Spleen (tissue), 7 donors: ENCODE measurements around the gene ZNF79.

Experiments used
- CTCF ChIP-seq, 11 experiments: fragments of 200-600 bp in 7 of 11; fragments of 450-650 bp in 4 of 11; sonication (generic) in 4 of 11; IDR thresholded peaks in 8 of 11; conservative IDR thresholded peaks in 3 of 11; 1 replicate in 7 of 11; 2 replicates in 4 of 11; pipeline versions ENCODE4 v1.4.0 to v1.8.0; 2016 to 2021; ENCODE audit warnings: antibody characterized with exemption in 11 of 11, inconsistent platforms in 4 of 11, mild to moderate bottlenecking in 1 of 11
- POLR2A ChIP-seq, 3 donors: fragments of 450-650 bp; IDR thresholded peaks; one replicate each; pipeline ENCODE4 v1.5.1; 2017; ENCODE audit warnings: antibody characterized with exemption in 3 of 3, mild to moderate bottlenecking in 1 of 3
- POLR2AphosphoS5 ChIP-seq, 3 donors: sonication (generic); formaldehyde crosslinking; IDR thresholded peaks; one replicate each; pipeline ENCODE4 v1.5.1; 2017; ENCODE audit warnings: antibody characterized with exemption in 3 of 3
- donor health status: DM: no; HTN: no; CAD: no; lungs with moderate emphysema.
- donor health status: DM: no; HTN: no; CAD: no.
- donor health status: DM: no; HTN: no; CAD: no.

- TF ChIP-seq POLR2A (IDR thresholded peaks at IDR 0.05) (no peak), CTCF (IDR thresholded peaks at IDR 0.05 in 8 of 11, conservative IDR thresholded peaks at IDR 0.05 in 3 of 11) (no peak), POLR2AphosphoS5 (IDR thresholded peaks at IDR 0.05) (no peak)
Measured at GRCh38 chr9:127407492-127407843, 16.7 kb upstream of the ZNF79 start.
